Skeletal muscle tissue (tissue), 4 donors: ENCODE results near the gene SRF. TPM values are rescaled to one million over a fixed set of nuclear protein-coding genes. Genes with fewer than 3 reads are reported as not detected.

Experiments
- H3K27ac ChIP-seq: one replicate; pipeline ENCODE4 v1.7.0; 2013; ENCODE audit warnings: mild to moderate bottlenecking, low read depth, low read length, inconsistent platforms
- H3K27me3 ChIP-seq, 3 donors: one replicate each; pipeline ENCODE4 v1.7.0; 2013; ENCODE audit warnings: low read length in 3 of 3; ENCODE audit not compliant: control insufficient read depth in 3 of 3, insufficient read depth in 3 of 3
- H3K36me3 ChIP-seq, 3 donors: one replicate each; pipeline ENCODE4 v1.7.0; 2013; ENCODE audit warnings: low read length in 3 of 3; ENCODE audit not compliant: control insufficient read depth in 3 of 3, insufficient read depth in 3 of 3
- H3K4me1 ChIP-seq, 3 donors: one replicate each; pipeline ENCODE4 v1.7.0; 2013; ENCODE audit warnings: low read length in 3 of 3, mild to moderate bottlenecking in 3 of 3; ENCODE audit not compliant: control insufficient read depth in 3 of 3, insufficient read depth in 3 of 3
- H3K4me3 ChIP-seq, 3 donors: one replicate each; pipeline ENCODE4 v1.7.0; 2013; ENCODE audit warnings: low read length in 3 of 3
- H3K9ac ChIP-seq, 3 donors: one replicate each; pipeline ENCODE4 v1.7.0; 2013; ENCODE audit warnings: low read length in 3 of 3, mild to moderate bottlenecking in 3 of 3, moderate library complexity in 2 of 3, low read depth in 1 of 3
- H3K9me3 ChIP-seq, 3 donors: one replicate each; pipeline ENCODE4 v1.7.0; 2013; ENCODE audit warnings: low read length in 3 of 3; ENCODE audit not compliant: control insufficient read depth in 3 of 3
- total RNA-seq: library from RNA; depleted of rRNA; stranded (reverse); fragments of >200 nt; gene quantifications from one replicate; pipeline ENCODE4 v1.2.3, GENCODE V29; 2014
- donor health status: Osteomylitis.

SRF gene
- total RNA-seq, 1 donor from 2014 or later = 21.4 TPM

DNA sequence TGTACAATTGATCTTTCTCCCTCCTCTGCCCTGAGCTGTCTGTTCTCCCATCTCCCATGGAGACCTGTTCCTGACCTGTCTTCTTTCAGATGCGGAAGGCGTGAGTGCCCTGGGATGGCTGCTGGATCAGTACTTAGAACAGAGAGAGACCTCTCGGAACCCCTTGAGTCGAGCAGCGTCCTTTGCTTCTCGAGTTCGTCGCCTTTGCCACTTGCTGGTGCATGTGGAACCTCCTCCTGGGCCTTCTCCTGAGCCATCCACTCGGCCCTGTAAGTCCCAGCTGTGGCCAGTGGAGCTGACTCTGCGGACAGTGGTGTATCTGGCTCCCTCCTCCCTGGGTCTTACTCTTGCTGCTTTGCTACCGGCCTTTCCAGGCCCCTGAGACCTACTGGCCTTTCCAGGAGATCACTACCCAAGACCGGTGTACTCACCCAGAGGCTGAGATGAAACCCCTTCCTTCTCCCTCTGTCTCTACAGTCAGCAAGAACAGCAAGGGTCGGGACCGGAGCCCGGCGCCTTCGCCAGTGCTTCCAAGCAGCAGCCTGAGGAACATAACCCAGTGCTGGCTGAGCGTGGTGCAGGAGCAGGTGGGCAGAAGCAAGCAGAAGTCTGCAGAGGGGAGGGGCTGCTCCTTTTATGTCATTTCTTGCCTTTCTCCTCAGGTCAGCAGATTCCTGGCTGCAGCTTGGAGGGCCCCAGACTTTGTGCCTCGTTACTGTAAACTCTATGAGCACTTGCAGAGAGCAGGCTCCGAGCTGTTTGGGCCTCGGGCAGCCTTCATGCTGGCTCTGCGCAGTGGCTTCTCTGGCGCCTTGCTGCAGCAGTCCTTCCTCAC lies 33.4 kb downstream of the SRF start:
- Histone ChIP-seq H3K36me3 (peaks cover 26 to 44% (median 37%) of the 10 kb centered on the region in 3 donors), H3K4me1 (no peaks in the 10 kb centered on the region), H3K9me3 (no peaks in the 10 kb centered on the region)

DNA sequence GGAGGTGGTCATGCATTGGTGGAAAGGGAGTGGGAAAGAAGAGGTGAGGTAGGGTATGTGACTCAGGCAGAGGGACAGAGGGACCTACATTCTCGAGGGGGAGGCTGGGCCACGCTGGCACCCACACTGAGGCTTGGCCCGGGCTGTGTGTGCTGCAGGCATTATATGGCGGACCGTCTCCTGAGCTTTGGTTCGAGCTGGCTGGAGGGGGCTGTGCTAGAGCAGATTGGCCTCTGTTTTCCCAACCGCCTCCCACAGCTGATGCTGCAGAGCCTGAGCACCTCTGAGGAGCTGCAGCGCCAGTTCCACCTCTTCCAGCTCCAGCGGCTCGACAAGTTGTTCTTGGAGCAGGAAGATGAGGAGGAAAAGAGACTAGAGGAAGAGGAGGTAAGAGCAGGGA lies 34.8 kb downstream of the SRF start:
- Histone ChIP-seq H3K9ac (no peak overlapping the region), H3K4me1 (no peaks in the 10 kb centered on the region), H3K4me3 (no peak overlapping the region), H3K36me3 (peaks cover 19 to 30% (median 24%) of the 10 kb centered on the region in 3 donors), H3K9me3 (no peaks in the 10 kb centered on the region), H3K27ac (no peak overlapping the region), H3K27me3 (no peaks in the 10 kb centered on the region)

More for the DNA sequence above, 33.4 kb downstream of the SRF start:
- no peak overlapping the region for H3K27ac ChIP-seq
- no peak overlapping the region for H3K4me3 ChIP-seq
- no peak overlapping the region for H3K9ac ChIP-seq
- H3K27me3 ChIP-seq = no peaks in the 10 kb centered on the region

DNA sequence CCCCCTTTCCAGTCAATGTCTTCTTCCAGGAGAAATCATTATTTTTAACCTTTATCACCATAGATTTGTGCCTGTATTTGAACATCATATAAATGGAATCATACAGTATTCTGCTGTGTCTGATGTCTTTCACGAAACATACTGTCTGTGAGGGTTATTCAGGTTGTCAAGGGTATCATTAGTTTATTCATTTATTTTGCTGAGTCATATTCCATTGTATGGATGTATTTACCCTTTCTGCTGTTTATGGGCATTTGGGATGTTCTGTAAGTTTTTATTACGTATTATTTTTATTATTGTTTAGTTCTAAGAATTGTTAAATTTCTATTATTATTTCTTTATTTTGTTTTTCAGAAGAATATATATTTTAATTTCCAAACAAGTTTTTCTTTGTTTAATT lies 36.2 kb downstream of the SRF start:
- Histone ChIP-seq H3K27me3 (no peaks in the 10 kb centered on the region), H3K4me1 (no peaks in the 10 kb centered on the region), H3K9ac (no peak overlapping the region), H3K4me3 (no peak overlapping the region), H3K9me3 (no peaks in the 10 kb centered on the region), H3K27ac (no peak overlapping the region), H3K36me3 (peaks cover 19 to 27% (median 21%) of the 10 kb centered on the region in 3 donors)

DNA sequence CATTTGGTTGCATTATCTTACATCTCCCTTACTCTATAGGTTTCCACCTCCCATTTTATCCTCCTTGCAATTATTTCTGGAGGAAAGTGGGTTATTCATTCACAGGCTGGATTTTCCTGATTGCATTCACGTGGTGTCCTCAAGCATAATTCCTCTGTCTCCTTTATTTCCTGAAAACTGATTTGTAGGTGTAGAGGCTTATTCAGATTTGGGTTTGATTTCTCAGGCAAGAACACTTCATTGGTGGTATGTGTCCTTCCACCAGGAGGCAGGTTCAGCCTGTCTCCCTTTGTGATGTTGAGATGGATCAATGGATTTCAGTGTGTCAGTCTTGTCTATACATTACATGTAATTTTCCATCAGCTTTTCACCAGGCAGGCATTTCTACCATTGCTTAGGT lies 40.9 kb downstream of the SRF start:
- Histone ChIP-seq H3K9ac (no peak overlapping the region), H3K4me3 (no peak overlapping the region), H3K27me3 (no peaks in the 10 kb centered on the region), H3K36me3 (peaks cover 20 to 24% (median 24%) of the 10 kb centered on the region in 3 donors), H3K4me1 (no peaks in the 10 kb centered on the region), H3K9me3 (no peaks in the 10 kb centered on the region), H3K27ac (no peak overlapping the region)

DNA sequence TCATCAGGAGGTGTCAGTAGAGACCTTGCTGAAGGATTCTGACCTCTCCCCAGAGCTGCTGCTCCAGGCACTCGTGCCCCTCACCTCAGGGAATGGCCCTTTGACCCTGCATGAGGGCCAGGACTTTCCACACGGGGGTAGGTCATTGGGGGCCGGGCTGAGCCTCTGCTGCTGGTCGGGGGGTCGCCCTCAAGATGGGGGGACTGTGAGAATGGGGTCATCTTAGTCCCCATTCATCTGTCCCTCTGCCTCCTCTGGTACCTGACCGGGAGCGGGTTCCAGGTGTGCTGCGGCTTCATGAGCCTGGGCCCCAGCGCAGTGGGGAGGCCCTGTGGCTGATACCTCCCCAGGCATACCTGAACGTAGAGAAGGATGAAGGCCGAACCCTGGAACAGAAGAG lies 42.4 kb downstream of the SRF start:
- Histone ChIP-seq H3K4me3 (no peak overlapping the region), H3K9ac (no peak overlapping the region), H3K4me1 (no peaks in the 10 kb centered on the region), H3K9me3 (no peaks in the 10 kb centered on the region), H3K27me3 (no peaks in the 10 kb centered on the region), H3K27ac (no peak overlapping the region), H3K36me3 (peaks cover 25 to 27% (median 27%) of the 10 kb centered on the region in 3 donors)

DNA sequence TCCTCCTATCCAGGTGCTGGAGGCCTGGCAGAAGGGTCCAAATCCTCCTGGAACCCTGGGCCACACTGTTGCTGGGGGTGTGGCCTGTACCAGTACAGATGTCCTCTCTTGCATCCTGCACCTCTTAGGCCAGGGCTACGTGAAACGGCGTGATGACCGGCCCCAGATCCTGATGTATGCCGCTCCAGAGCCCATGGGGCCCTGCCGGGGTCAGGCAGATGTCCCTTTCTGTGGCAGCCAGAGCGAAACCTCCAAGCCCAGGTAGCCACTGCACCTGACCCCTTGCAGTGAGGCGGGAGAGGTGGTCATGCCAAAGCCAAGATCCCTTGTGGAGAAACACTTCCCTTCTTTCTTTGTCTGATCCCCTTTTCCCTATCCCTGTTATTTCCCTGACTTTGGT lies 44.0 kb downstream of the SRF start:
- no peaks in the 10 kb centered on the region for H3K27me3 ChIP-seq

DNA sequence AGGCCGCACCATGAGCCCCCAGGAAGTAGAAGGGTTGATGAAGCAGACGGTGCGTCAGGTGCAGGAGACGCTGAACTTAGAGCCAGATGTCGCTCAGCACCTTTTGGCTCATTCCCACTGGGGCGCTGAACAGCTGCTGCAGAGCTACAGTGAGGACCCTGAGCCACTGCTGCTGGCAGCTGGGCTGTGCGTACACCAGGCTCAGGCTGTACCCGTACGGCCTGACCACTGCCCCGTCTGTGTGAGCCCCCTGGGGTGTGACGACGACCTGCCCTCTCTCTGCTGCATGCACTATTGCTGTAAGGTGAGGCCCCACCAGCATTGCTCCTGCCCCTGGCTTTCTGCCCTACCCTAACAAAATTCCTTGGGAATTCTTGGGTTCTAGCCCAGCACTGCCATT lies 45.1 kb downstream of the SRF start:
- Histone ChIP-seq H3K4me1 (no peaks in the 10 kb centered on the region), H3K9me3 (no peaks in the 10 kb centered on the region), H3K27ac (no peak overlapping the region), H3K36me3 (peaks cover 33 to 38% (median 35%) of the 10 kb centered on the region in 3 donors), H3K4me3 (no peak overlapping the region), H3K9ac (no peak overlapping the region), H3K27me3 (no peaks in the 10 kb centered on the region)

More for the DNA sequence above, 44.0 kb downstream of the SRF start:
- Histone ChIP-seq H3K36me3 (peaks cover 27 to 31% (median 30%) of the 10 kb centered on the region in 3 donors), H3K4me3 (no peak overlapping the region), H3K27ac (no peak overlapping the region), H3K9me3 (no peaks in the 10 kb centered on the region), H3K9ac (no peak overlapping the region), H3K4me1 (no peaks in the 10 kb centered on the region)

DNA sequence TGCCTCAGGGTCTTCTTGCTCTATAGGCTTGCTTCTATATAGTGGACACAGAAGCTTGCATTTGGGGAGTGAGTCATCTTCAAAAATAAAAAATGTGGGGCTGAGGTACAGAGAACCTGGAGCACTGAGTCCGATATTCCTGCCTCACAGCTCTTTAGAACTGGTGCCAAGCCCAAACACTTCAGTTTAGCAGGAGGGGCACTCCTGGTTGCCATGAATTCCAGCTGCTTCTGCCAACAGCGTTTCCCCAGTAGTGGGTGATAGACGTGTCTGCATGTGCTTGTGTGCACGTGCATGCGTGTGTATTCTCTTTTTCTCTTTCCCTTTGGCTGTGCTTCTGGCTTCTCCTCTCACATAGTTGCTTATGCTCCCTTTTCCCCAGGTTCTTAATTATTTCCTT lies 46.3 kb downstream of the SRF start:
- Histone ChIP-seq H3K36me3 (peaks cover 33 to 41% (median 35%) of the 10 kb centered on the region in 3 donors), H3K27me3 (no peaks in the 10 kb centered on the region), H3K4me3 (no peak overlapping the region), H3K27ac (no peak overlapping the region), H3K9ac (no peak overlapping the region), H3K4me1 (peaks cover 0 to 3% (median 0%) of the 10 kb centered on the region in 3 donors), H3K9me3 (no peaks in the 10 kb centered on the region)

DNA sequence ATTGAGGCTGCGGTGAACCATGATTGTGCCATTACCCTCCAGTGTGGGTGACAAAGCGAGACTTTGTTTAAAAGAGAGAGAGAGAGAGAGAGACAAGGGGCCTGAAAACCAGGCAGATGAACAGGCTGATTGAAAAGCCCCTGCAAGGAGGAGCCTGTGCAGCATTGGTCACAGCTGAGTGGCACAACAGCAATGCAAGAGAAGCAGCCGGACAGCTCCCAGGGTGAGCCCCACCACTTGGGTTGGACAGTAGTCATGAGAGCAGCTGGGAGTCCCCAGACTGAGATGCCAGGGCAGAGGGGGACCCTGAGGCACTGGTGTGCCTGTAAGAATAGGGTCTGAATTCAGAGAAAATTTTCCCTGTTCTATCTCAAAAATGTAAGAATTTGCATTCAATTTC lies 48.0 kb downstream of the SRF start:
- no peak overlapping the region for H3K4me3 ChIP-seq
- H3K9me3 ChIP-seq = no peaks in the 10 kb centered on the region
- H3K36me3 ChIP-seq = peaks cover 33 to 50% (median 40%) of the 10 kb centered on the region in 3 donors
- H3K27ac ChIP-seq = no peak overlapping the region
- no peaks in the 10 kb centered on the region for H3K27me3 ChIP-seq
- H3K9ac ChIP-seq = no peak overlapping the region
- H3K4me1 ChIP-seq = peaks cover 0 to 3% (median 0%) of the 10 kb centered on the region in 3 donors

DNA sequence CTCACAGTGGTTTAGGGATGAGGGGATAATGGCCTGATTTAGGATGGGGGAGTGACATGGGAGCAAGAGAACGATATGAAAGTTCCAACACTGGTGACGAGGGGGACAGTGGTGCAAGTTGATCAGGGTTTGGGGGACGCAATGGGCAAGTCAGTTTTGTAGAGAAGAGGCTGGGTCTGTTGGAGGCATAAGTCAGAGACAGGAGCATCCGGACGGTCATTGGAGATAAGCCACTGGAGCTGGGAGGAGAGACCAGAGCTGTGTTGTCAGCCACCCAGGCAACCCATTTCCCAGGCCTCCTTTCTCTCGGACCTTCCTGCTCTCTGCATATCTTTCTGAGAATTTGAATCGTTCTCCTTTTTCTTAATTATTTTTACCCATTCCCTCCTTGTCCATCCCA lies 48.7 kb downstream of the SRF start:
- Histone ChIP-seq H3K36me3 (peaks cover 34 to 51% (median 43%) of the 10 kb centered on the region in 3 donors), H3K9me3 (no peaks in the 10 kb centered on the region), H3K27me3 (no peaks in the 10 kb centered on the region), H3K4me3 (no peak overlapping the region), H3K9ac (no peak overlapping the region), H3K27ac (no peak overlapping the region), H3K4me1 (peaks cover 0 to 3% (median 0%) of the 10 kb centered on the region in 3 donors)
